Epithelial cell of esophagus (primary cell): ENCODE data around the gene FARS2.

Experiments
- DNase-seq: peaks from one replicate; pipeline ENCODE4 v3.0.0; 2010; ENCODE audit warnings: low read depth
- H3K4me3 ChIP-seq: 2 replicates; pipeline ENCODE4 v1.5.1; 2011; ENCODE audit warnings: mild to moderate bottlenecking, low read length, control low read depth
- CTCF ChIP-seq: IDR thresholded peaks from 2 replicates; pipeline ENCODE4 v1.5.1; 2011; ENCODE audit warnings: low read depth, mild to moderate bottlenecking, low read length, control low read depth, inconsistent platforms; ENCODE audit not compliant: insufficient read depth; ENCODE audit errors: missing control alignments

The FARS2 gene

GRCh38 chr6:5516036-5516435 is 254.7 kb downstream of the FARS2 start:
- no peak for DNase-seq

GRCh38 chr6:5517796-5518195 is 256.5 kb downstream of the FARS2 start:
- no peak for DNase-seq
- H3K4me3 ChIP-seq = no peak overlapping the region
- no peak for TF ChIP-seq CTCF

More at GRCh38 chr6:5516036-5516435, 254.7 kb downstream of the FARS2 start:
- H3K4me3 ChIP-seq = no peak overlapping the region
- TF ChIP-seq CTCF = no peak

GRCh38 chr6:5518936-5519491 is 257.7 kb downstream of the FARS2 start:
- no peak overlapping the region for H3K4me3 ChIP-seq
- TF ChIP-seq CTCF = no peak
- no peak for DNase-seq

GRCh38 chr6:5520796-5521195 is 259.5 kb downstream of the FARS2 start:
- no peak for DNase-seq
- TF ChIP-seq CTCF = no peak
- no peak overlapping the region for H3K4me3 ChIP-seq

GRCh38 chr6:5521322-5521721 is 260.0 kb downstream of the FARS2 start:
- TF ChIP-seq CTCF = no peak
- DNase-seq = no peak
- no peak overlapping the region for H3K4me3 ChIP-seq

- TF ChIP-seq CTCF = no peak
- no peak overlapping the region for H3K4me3 ChIP-seq
- no peak for DNase-seq
Measured at GRCh38 chr6:5522147-5522546, 260.8 kb downstream of the FARS2 start.

GRCh38 chr6:5524110-5524509 is 262.8 kb downstream of the FARS2 start:
- no peak for TF ChIP-seq CTCF
- no peak for DNase-seq
- H3K4me3 ChIP-seq = no peak overlapping the region
